Erythroblast (primary cell): ENCODE data around the gene NPSR1.

Experiments
- GATA1 ChIP-seq: IDR thresholded peaks from 2 replicates; pipeline ENCODE4 v1.6.1; 2011; ENCODE audit warnings: low read depth, mild to moderate bottlenecking, control low read depth, low read length, moderate library complexity
- POLR2A ChIP-seq: IDR thresholded peaks from 2 replicates; pipeline ENCODE4 v1.6.1; 2011; ENCODE audit warnings: mild to moderate bottlenecking, low read length

GRCh38 chr7:34830390-34830789, 172.4 kb downstream of the NPSR1 start:
- TF ChIP-seq POLR2A (no peak), GATA1 (no peak)
